Activated CD4-positive, alpha-beta memory T cell treated with anti-CD3 and anti-CD28 coated beads for 36 hours (primary cell): ENCODE results near the gene FAM240B. TPM values are rescaled to one million over a fixed set of nuclear protein-coding genes. Genes with fewer than 3 reads are reported as not detected.

Source experiments
- CTCF ChIA-PET: fragments of 350-600 bp; sonication (Branson Sonifier 250); formaldehyde crosslinking; loops from one replicate; lab custom pipeline; 2021; ENCODE audit warnings: antibody characterized with exemption, inconsistent platforms; lab: Charles Lee
- POLR2A ChIA-PET: fragments of 350-600 bp; sonication (Branson Sonifier 250); formaldehyde crosslinking; loops from one replicate; lab custom pipeline; 2021; ENCODE audit warnings: antibody characterized with exemption; lab: Charles Lee
- DNase-seq: peaks from one replicate; pipeline ENCODE4 v3.0.0-alpha.2; 2020
- H3K27ac Mint-ChIP-seq: one replicate; pipeline ENCODE4 v1.8.0; 2021; ENCODE audit warnings: mixed read lengths
- H3K27me3 Mint-ChIP-seq: one replicate; pipeline ENCODE4 v1.8.0; 2021; ENCODE audit warnings: mixed read lengths
- H3K36me3 Mint-ChIP-seq: one replicate; pipeline ENCODE4 v1.8.0; 2021; ENCODE audit warnings: mixed read lengths
- H3K4me1 Mint-ChIP-seq: one replicate; pipeline ENCODE4 v1.8.0; 2021; ENCODE audit warnings: low read depth, mixed read lengths
- H3K4me3 Mint-ChIP-seq: one replicate; pipeline ENCODE4 v1.8.0; 2021; ENCODE audit warnings: mild to moderate bottlenecking, mixed read lengths
- H3K9me3 Mint-ChIP-seq: one replicate; pipeline ENCODE4 v1.8.0; 2021; ENCODE audit warnings: mixed read lengths
- intact Hi-C: fragments of 100-400 bp; cut with micrococcal nuclease; formaldehyde crosslinking; loops from one replicate; pipeline ENCODE4 v1.15.1; 2023
- total RNA-seq, 2 experiments: library from RNA; stranded (reverse); gene quantifications; one replicate each; pipeline ENCODE4 v1.2.3, GENCODE V29; 2021

Gene FAM240B
- not detected for total RNA-seq

DNA sequence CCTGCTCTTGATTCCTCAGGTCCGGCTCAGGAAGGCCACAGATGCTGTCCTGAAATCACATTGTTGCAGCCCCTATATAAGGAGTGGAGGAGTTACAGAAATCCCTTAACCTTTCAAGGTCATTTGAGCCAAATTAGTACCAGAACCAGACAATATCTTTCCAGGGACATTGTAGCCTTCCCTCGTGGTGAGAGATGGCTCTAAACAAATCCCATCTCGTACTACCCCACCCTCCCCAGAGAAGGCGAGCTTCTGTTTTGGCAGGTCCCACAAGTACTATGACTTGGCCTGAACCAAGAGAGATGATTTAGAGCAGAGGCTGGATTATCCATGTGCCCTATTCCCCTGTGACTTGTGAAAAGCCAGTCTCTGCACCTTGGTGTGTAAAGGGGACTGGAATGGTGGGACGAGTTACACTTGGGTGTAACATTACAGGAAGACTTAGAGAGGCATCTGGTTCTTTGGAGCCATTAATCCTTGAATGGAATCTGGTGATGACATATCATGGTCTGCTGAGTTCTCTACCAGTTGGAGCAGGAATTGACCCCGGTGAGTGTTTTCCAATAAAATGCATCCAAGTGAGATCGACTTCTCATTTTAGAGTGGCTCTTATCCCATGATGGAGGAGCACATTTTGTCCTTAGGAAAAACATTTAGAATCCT is at the start of gene FAM240B:
Gene FAM240B, minus strand, starts transcription at position 51 of the 663 bp plus-strand sequence. CDS start 16,134 bp downstream, outside the sequence.
- no peaks in the 10 kb centered on the region for H3K9me3 Mint-ChIP-seq
- H3K4me1 Mint-ChIP-seq, result no peaks in the 10 kb centered on the region
- no peaks in the 10 kb centered on the region for H3K36me3 Mint-ChIP-seq
- ChIA-PET POLR2A (no interaction called here), CTCF (interaction anchor here (1.0 kb wide), 1 partner anchor 11 kb away, joined by 4 read pairs; no protein-coding TSS in a partner anchor)
- no peak within 1 kb of the TSS for H3K4me3 Mint-ChIP-seq
- intact Hi-C loops, result no loop called here
- DNase-seq, result no peak
- peaks cover 4% of the 10 kb centered on the region for H3K27me3 Mint-ChIP-seq
- no peak within 1 kb of the TSS for H3K27ac Mint-ChIP-seq

DNA sequence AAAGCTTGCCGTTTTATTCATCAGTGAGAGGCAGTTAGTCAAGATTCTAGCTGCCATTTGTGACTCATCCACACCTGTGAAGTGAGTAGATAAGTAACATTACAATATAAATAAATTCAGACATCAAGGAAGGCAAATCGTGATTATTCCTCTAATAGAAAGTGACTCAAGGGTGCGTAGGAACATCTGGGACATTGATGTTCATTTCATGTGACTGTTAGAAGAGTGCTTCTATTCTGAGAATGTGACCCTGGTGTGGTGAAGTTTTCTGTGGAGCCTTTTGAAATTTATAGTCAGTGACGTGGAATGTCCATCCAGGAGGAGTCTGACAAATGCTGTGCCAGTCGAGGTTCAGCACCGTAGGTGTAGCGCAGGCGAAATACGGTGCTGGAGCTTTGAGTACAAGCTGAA is 48.4 kb upstream of the FAM240B start:
- Mint-ChIP-seq H3K4me1 (no peaks in the 10 kb centered on the region), H3K4me3 (no peak overlapping the region), H3K27ac (no peak overlapping the region), H3K9me3 (peaks cover 3% of the 10 kb centered on the region), H3K36me3 (peaks cover 2% of the 10 kb centered on the region), H3K27me3 (peaks cover 5% of the 10 kb centered on the region)
- no peak for DNase-seq
- POLR2A ChIA-PET, result no interaction called here
- CTCF ChIA-PET, result no interaction called here
- intact Hi-C loops, result no loop called here

DNA sequence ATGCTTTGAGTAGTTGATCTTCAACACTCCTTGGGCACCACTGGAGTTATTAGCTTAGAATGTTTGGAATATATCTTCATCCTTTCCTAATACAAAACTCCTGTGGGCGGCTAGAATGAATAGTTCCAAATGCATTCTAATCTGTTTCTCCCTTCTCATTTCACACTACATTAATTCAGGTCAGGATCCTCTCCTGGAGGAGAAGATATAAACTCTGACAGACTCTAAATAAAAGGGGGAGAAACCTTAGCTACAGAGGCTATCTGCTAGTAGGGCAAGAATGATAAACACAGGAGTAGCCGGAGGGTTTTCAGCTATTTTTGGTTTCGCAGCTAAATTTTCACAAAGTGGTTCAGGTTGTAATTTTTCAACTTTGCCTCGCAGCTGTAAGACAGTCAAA is 45.2 kb upstream of the FAM240B start:
- no peak for DNase-seq
- ChIA-PET POLR2A (no interaction called here), CTCF (no interaction called here)
- H3K9me3 Mint-ChIP-seq, result peaks cover 3% of the 10 kb centered on the region
- no peak overlapping the region for H3K4me3 Mint-ChIP-seq
- H3K27me3 Mint-ChIP-seq, result peaks cover 7% of the 10 kb centered on the region
- peaks cover 2% of the 10 kb centered on the region for H3K36me3 Mint-ChIP-seq
- no peak overlapping the region for H3K27ac Mint-ChIP-seq
- intact Hi-C loops, result no loop called here
- no peaks in the 10 kb centered on the region for H3K4me1 Mint-ChIP-seq

DNA sequence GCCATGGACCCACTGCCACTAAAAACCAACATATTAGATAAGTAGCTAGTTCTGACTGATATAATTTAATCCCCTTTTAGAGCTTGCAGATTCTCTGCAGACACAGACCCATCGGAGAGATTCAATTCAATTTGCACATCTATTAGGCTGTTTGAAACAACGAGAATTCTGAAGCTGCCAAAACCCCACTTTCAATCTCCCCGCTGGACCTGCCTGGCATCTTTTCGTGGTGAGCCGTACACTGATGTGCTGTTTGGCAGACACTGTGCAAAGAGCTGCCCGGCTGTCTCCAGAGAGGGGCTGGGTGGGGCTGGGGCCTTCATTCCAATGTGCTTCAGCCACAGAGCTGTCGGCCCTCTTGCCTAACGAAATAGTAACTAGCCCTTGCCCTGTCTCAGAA is 42.1 kb upstream of the FAM240B start:
- Mint-ChIP-seq H3K4me3 (no peak overlapping the region), H3K27ac (no peak overlapping the region), H3K9me3 (no peaks in the 10 kb centered on the region), H3K36me3 (no peaks in the 10 kb centered on the region), H3K27me3 (peaks cover 10% of the 10 kb centered on the region), H3K4me1 (no peaks in the 10 kb centered on the region)
- ChIA-PET POLR2A (no interaction called here), CTCF (interaction anchor here (0.6 to 0.7 kb wide), 2 partner anchors 13 to 603 kb away, joined by 3 to 5 read pairs; no protein-coding TSS in a partner anchor)
- DNase-seq, result no peak
- intact Hi-C loops, result no loop called here

DNA sequence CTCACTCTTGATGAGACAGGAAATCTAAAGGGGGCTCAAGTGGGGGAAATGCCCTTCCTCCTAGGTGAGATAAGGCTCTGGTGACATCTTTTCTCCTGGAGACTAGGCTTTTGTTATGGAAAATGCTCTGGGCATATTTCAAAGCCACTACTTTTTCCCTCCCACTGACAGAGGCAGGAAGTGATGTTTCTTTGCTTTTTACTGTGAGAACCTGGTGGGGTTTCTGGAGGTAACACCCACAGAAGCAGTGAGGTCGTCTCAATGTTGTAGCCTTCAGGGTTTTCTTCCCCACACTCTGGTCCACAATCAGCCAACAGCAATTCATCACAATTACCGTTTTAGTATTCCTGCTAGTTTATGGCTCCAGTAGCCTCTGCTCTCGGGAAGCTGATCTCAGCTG is 41.4 kb upstream of the FAM240B start:
- no peaks in the 10 kb centered on the region for H3K9me3 Mint-ChIP-seq
- intact Hi-C loops, result no loop called here
- H3K27me3 Mint-ChIP-seq, result peaks cover 10% of the 10 kb centered on the region
- no peak for DNase-seq
- H3K4me3 Mint-ChIP-seq, result no peak overlapping the region
- no peaks in the 10 kb centered on the region for H3K4me1 Mint-ChIP-seq
- POLR2A ChIA-PET, result no interaction called here
- CTCF ChIA-PET, result interaction anchor here (1.0 kb wide), 1 partner anchor 10 kb away, joined by 3 read pairs; no protein-coding TSS in a partner anchor
- no peak overlapping the region for H3K27ac Mint-ChIP-seq
- no peaks in the 10 kb centered on the region for H3K36me3 Mint-ChIP-seq

DNA sequence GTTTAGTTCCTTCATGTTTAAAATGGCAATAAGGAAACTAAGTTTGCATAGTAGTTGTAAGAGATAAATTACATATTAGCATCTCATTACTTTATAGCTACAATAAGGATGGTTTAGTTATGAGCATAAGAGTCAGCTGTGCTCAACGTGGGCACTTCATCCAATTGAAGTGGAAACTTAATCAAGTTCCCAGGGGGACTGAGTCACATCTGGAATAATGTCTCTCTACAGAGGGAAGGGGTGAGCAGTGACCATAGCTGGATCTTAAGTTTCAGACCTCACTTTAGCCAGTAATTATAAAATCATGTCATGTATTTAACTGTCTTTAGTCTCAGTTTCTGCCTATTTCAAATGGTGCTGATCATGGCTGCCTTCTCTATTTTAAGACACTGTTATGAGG is 36.8 kb upstream of the FAM240B start:
- Mint-ChIP-seq H3K4me3 (no peak overlapping the region), H3K27ac (no peak overlapping the region), H3K9me3 (no peaks in the 10 kb centered on the region), H3K4me1 (no peaks in the 10 kb centered on the region), H3K27me3 (peaks cover 12% of the 10 kb centered on the region), H3K36me3 (no peaks in the 10 kb centered on the region)
- no peak for DNase-seq
- POLR2A ChIA-PET, result no interaction called here
- intact Hi-C loops, result no loop called here
- CTCF ChIA-PET, result no interaction called here

DNA sequence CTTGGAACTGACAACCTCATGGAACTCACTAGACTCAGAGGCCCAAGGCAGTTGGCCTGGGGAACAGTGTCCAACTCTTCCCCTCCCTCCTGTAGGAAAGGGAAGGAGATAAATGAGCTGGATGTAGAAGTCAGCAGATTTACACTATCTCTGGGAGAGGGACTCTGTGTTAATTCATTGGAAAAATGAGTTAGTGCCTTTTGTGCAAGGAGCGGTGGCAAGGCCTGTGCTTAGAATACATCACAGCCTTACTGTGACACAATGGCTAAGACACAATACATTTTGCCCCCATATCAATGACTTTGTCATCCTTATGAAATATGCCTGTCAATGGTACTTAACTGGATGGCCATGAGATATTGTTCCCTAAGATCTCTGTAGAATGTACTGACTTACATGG is 28.0 kb upstream of the FAM240B start:
- ChIA-PET CTCF (no interaction called here), POLR2A (no interaction called here)
- no peak for DNase-seq
- Mint-ChIP-seq H3K27me3 (no peaks in the 10 kb centered on the region), H3K4me3 (no peak overlapping the region), H3K9me3 (no peaks in the 10 kb centered on the region), H3K4me1 (no peaks in the 10 kb centered on the region), H3K36me3 (no peaks in the 10 kb centered on the region), H3K27ac (no peak overlapping the region)
- intact Hi-C loops, result no loop called here

DNA sequence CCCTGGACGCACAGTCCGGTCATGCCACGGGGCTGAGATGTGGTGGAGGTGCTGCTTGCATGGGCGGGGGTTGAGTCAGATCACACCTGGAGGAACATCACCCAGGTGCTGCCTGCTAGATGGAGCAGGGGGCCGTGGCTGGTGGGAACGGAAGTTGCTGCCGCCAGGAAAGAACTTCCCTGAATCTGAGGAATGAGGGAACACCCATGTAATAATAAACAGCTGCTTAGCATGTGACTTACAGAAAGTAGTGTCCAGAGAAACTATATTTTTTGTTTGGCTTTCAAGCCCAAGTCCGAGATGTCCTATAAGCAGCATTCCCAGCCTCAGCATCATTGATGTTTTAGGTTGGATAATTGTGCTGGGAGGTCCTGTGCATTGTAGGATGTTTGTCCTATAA is 27.1 kb upstream of the FAM240B start:
- H3K4me3 Mint-ChIP-seq, result no peak overlapping the region
- intact Hi-C loops, result no loop called here
- no peaks in the 10 kb centered on the region for H3K4me1 Mint-ChIP-seq
- H3K36me3 Mint-ChIP-seq, result no peaks in the 10 kb centered on the region
- H3K9me3 Mint-ChIP-seq, result no peaks in the 10 kb centered on the region
- ChIA-PET POLR2A (no interaction called here), CTCF (no interaction called here)
- H3K27ac Mint-ChIP-seq, result no peak overlapping the region
- H3K27me3 Mint-ChIP-seq, result peaks cover 5% of the 10 kb centered on the region
- no peak for DNase-seq

DNA sequence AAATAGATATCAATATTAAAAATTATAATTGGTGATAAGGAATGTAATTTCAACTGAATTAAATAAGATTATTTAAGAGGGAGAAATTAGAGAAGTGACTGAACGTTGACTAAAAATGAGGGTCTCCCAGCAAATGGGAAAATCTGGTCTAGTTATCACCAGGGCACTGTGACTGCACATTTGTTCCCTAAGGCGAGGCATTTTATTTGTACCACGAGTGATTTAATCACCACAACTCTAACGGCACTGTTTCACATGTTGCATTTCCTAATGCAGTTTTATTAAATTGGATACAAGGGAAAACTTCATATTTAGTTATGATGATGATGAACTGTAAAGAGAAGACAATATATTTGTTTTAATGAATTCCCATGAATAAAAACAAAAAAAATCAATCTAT is 26.4 kb upstream of the FAM240B start:
- Mint-ChIP-seq H3K27me3 (peaks cover 5% of the 10 kb centered on the region), H3K36me3 (no peaks in the 10 kb centered on the region), H3K9me3 (no peaks in the 10 kb centered on the region), H3K4me3 (no peak overlapping the region), H3K4me1 (no peaks in the 10 kb centered on the region), H3K27ac (no peak overlapping the region)
- POLR2A ChIA-PET, result no interaction called here
- intact Hi-C loops, result no loop called here
- CTCF ChIA-PET, result no interaction called here
- DNase-seq, result no peak

DNA sequence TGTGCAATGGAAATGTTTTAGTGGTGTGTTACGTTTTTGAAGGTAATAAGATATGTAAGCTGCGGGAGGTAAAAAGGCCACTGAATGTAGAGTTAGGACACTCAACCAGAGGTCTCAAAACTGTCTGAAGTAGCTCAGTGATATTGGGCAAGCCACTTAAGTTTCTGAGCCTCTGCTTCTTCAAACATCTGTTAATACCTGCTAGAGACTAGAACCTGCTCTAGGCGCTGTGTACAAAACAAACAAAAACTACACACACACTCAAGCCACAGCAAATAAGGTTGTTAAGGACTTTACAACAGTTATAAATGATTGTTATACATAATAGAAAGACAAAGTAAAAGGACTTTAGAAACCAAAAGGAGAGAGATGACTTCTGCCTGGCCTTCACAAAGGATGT is 24.6 kb upstream of the FAM240B start:
- intact Hi-C loops, result no loop called here
- H3K9me3 Mint-ChIP-seq, result no peaks in the 10 kb centered on the region
- H3K27ac Mint-ChIP-seq, result no peak overlapping the region
- H3K36me3 Mint-ChIP-seq, result no peaks in the 10 kb centered on the region
- CTCF ChIA-PET, result no interaction called here
- POLR2A ChIA-PET, result no interaction called here
- no peak for DNase-seq
- H3K4me3 Mint-ChIP-seq, result no peak overlapping the region
- H3K27me3 Mint-ChIP-seq, result peaks cover 11% of the 10 kb centered on the region
- H3K4me1 Mint-ChIP-seq, result no peaks in the 10 kb centered on the region

DNA sequence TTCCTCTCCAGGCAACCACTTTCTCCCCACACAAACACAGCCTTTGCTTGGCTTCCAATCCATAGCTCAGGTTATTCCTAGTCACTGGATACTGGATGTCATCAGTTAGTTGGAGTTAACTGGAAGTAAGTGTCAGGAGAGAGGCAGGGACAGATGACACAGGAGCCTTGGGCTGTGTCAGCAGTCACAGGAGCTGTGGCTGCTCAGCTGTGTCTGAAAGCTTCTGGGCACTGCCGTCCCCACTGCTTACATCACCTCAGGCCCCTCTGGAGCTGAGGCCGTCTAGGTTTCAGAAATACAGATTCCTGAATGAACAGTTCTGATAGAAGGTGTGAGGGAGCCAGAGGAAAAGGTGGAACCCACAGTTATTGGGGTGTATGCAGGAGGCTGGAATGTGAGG is 17.3 kb upstream of the FAM240B start:
- ChIA-PET CTCF (no interaction called here), POLR2A (no interaction called here)
- Mint-ChIP-seq H3K36me3 (no peaks in the 10 kb centered on the region), H3K9me3 (no peaks in the 10 kb centered on the region), H3K4me3 (no peak overlapping the region), H3K4me1 (no peaks in the 10 kb centered on the region), H3K27ac (no peak overlapping the region), H3K27me3 (peaks cover 11% of the 10 kb centered on the region)
- no peak for DNase-seq
- intact Hi-C loops, result no loop called here

DNA sequence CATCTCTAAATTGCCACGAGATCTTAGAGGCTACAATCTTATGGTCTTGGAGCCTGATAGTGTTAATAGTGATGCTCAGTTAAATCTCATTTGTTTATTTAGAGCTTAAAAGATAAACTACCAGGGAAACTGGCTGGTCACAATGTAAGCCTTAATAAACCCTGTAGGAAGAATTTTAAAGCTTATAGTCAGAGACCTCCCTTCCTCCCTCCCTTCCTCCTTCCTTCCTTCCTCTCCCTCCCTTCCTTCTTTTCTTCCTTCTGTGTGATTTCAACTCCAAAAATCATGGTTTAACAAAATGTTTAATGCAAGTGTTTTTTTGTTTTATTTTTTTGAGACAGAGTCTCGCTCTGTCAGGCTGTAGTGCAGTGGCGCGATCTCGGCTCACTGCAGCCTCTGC is 14.9 kb upstream of the FAM240B start:
- POLR2A ChIA-PET, result no interaction called here
- H3K27me3 Mint-ChIP-seq, result peaks cover 13% of the 10 kb centered on the region
- no peak overlapping the region for H3K27ac Mint-ChIP-seq
- CTCF ChIA-PET, result no interaction called here
- no peak overlapping the region for H3K4me3 Mint-ChIP-seq
- H3K4me1 Mint-ChIP-seq, result no peaks in the 10 kb centered on the region
- no peak for DNase-seq
- no peaks in the 10 kb centered on the region for H3K36me3 Mint-ChIP-seq
- intact Hi-C loops, result no loop called here
- no peaks in the 10 kb centered on the region for H3K9me3 Mint-ChIP-seq

DNA sequence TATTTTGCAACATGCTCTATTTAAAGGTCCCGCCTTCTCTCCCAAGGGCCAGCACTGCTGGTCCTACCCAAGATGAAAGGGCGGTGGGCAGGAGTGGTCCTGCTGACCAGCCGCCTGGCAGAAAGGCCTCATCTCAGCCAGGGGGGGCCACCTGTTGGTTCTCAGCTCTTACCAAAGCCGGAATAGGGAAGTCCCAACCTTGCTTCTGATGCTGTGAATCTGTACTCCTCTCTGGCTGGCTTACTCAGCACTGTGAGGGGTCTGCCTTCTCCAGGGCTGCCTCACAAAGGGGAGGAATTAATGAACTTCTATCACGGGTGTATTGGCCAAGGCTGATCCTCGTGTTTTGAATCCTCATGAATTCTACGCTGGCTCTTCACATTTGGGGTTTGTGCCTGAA is 13.6 kb upstream of the FAM240B start:
- Mint-ChIP-seq H3K27ac (no peak overlapping the region), H3K36me3 (no peaks in the 10 kb centered on the region), H3K27me3 (peaks cover 14% of the 10 kb centered on the region), H3K9me3 (no peaks in the 10 kb centered on the region), H3K4me1 (no peaks in the 10 kb centered on the region), H3K4me3 (no peak overlapping the region)
- intact Hi-C loops, result no loop called here
- no peak for DNase-seq
- ChIA-PET POLR2A (no interaction called here), CTCF (no interaction called here)
